ENCODE results near the gene RNF13.

Gene RNF13

GRCh38 chr3:149844091-149844490 is 31.1 kb downstream of the RNF13 start:
- no peak overlapping the region for H3K27ac ChIP-seq
- no peaks in the 10 kb centered on the region for H3K27me3 ChIP-seq (replicated peaks)
- no peak for TF ChIP-seq CTCF (IDR thresholded peaks at IDR 0.05; ENCODE audit: low read depth, low read length, missing control alignments)
- no peak overlapping the region for H3K4me3 ChIP-seq (ENCODE audit: low read depth, low read length)
- H3K36me3 ChIP-seq (replicated peaks) = no peaks in the 10 kb centered on the region
- in situ Hi-C loops (cut with HindIII; ENCODE audit: low pct_ligation_motif_present, low sequenced_read_pairs) = no loop called here
- DNase-seq = no peak

GRCh38 chr3:149845570-149846244 is 32.7 kb downstream of the RNF13 start:
- H3K36me3 ChIP-seq (replicated peaks) = no peaks in the 10 kb centered on the region
- no peak for DNase-seq
- no peak overlapping the region for H3K27ac ChIP-seq
- TF ChIP-seq CTCF (IDR thresholded peaks at IDR 0.05; ENCODE audit: low read depth, low read length, missing control alignments) = no peak
- H3K27me3 ChIP-seq (replicated peaks) = no peaks in the 10 kb centered on the region
- in situ Hi-C loops (cut with HindIII; ENCODE audit: low pct_ligation_motif_present, low sequenced_read_pairs) = no loop called here
- H3K4me3 ChIP-seq (ENCODE audit: low read depth, low read length) = no peak overlapping the region

- H3K4me3 ChIP-seq (ENCODE audit: low read depth, low read length) = no peak overlapping the region
- no peak overlapping the region for H3K27ac ChIP-seq
- TF ChIP-seq CTCF (IDR thresholded peaks at IDR 0.05; ENCODE audit: low read depth, low read length, missing control alignments) = no peak
- no peaks in the 10 kb centered on the region for H3K36me3 ChIP-seq (replicated peaks)
- no peaks in the 10 kb centered on the region for H3K27me3 ChIP-seq (replicated peaks)
- in situ Hi-C loops (cut with HindIII; ENCODE audit: low pct_ligation_motif_present, low sequenced_read_pairs) = no loop called here
- DNase-seq = no peak
Observed at GRCh38 chr3:149848238-149848637, 35.2 kb downstream of the RNF13 start.

GRCh38 chr3:149848688-149849087 is 35.7 kb downstream of the RNF13 start:
- in situ Hi-C loops (cut with HindIII; ENCODE audit: low pct_ligation_motif_present, low sequenced_read_pairs) = no loop called here
- no peak for DNase-seq
- Histone ChIP-seq H3K27ac (no peak overlapping the region), H3K36me3 (replicated peaks) (no peaks in the 10 kb centered on the region), H3K4me3 (ENCODE audit: low read depth, low read length) (no peak overlapping the region), H3K27me3 (replicated peaks) (no peaks in the 10 kb centered on the region)
- TF ChIP-seq CTCF (IDR thresholded peaks at IDR 0.05; ENCODE audit: low read depth, low read length, missing control alignments) = no peak

- TF ChIP-seq CTCF (IDR thresholded peaks at IDR 0.05; ENCODE audit: low read depth, low read length, missing control alignments) = no peak
- no peak for DNase-seq
- Histone ChIP-seq H3K27me3 (replicated peaks) (no peaks in the 10 kb centered on the region), H3K36me3 (replicated peaks) (no peaks in the 10 kb centered on the region), H3K4me3 (ENCODE audit: low read depth, low read length) (no peak overlapping the region), H3K27ac (no peak overlapping the region)
- in situ Hi-C loops (cut with HindIII; ENCODE audit: low pct_ligation_motif_present, low sequenced_read_pairs) = no loop called here
Observed at GRCh38 chr3:149850787-149851584, 38.0 kb downstream of the RNF13 start.

Measured in brain microvascular endothelial cell (primary cell).